Muscle of leg (tissue), 11 donors: Measurements from ENCODE around the gene PPM1H. TPM values are rescaled to one million over a fixed set of nuclear protein-coding genes. Genes with fewer than 3 reads are reported as not detected.
A peak's percentile ranks its signal among the peaks of the same experiment; 100 is the strongest.
"Not testable (repeated sequence)": the region's sequence is repeated elsewhere in the genome, so short reads cannot be mapped to it uniquely, and the experiment has no call there.

Experiments used
- DNase-seq: peaks from one replicate; pipeline ENCODE4 v3.0.0; 2013
- H3K27ac ChIP-seq: one replicate; pipeline ENCODE4 v1.5.1; 2013; ENCODE audit warnings: mild to moderate bottlenecking, low read length, control low read depth
- H3K27me3 ChIP-seq: one replicate; pipeline ENCODE4 v1.6.1; 2013; ENCODE audit warnings: low read length; ENCODE audit not compliant: control insufficient read depth, insufficient read depth
- H3K36me3 ChIP-seq: one replicate; pipeline ENCODE4 v1.6.1; 2013; ENCODE audit warnings: low read length; ENCODE audit not compliant: control insufficient read depth, insufficient read depth
- H3K4me1 ChIP-seq: one replicate; pipeline ENCODE4 v1.6.1; 2013; ENCODE audit warnings: low read length; ENCODE audit not compliant: control insufficient read depth, insufficient read depth
- H3K4me3 ChIP-seq: one replicate; pipeline ENCODE4 v1.5.1; 2013; ENCODE audit warnings: low read length, control low read depth
- H3K9me3 ChIP-seq: replicated peaks from 2 replicates; pipeline ENCODE4 v1.6.1; 2013; ENCODE audit warnings: low read depth, low read length; ENCODE audit not compliant: control insufficient read depth
- WGBS: methylation state at CpG from one replicate; pipeline ENCODE4 v1.1.5; 2013; ENCODE audit warnings: missing lambda C conversion rate; ENCODE audit not compliant: insufficient coverage; 5-methylcytosine and 5-hydroxymethylcytosine counted together
- polyA plus RNA-seq, 8 donors: library from polyadenylated mRNA; unstranded; fragments of 120-200 nt; gene quantifications; one replicate each; pipeline versions ENCODE4 v1.2.1 to v1.2.3, GENCODE V29; 2013; ENCODE audit warnings: inconsistent platforms in 1 of 8, low replicate concordance in 1 of 8; ENCODE audit not compliant: insufficient read length in 8 of 8, insufficient read depth in 1 of 8
- total RNA-seq: library from RNA; stranded (reverse); fragments of 120-200 nt; gene quantifications from one replicate; pipeline ENCODE4 v1.2.4, GENCODE V29; 2013

The PPM1H gene
- total and polyA plus RNA-seq, 9 donors, result 2.7 to 4.2 (median 3.4) TPM

- DNase-seq, result peak; percentile 59
- Histone ChIP-seq H3K4me1 (peaks cover 20% of the 10 kb centered on the region), H3K9me3 (no peaks in the 10 kb centered on the region), H3K27me3 (no peaks in the 10 kb centered on the region), H3K36me3 (no peaks in the 10 kb centered on the region), H3K4me3 (no peak overlapping the region), H3K27ac (no peak overlapping the region)
- 23% methylated on average over 3 of the region's 9 CpGs for WGBS
Observed at GRCh38 chr12:62763861-62764645, 170.9 kb downstream of the PPM1H start.

GRCh38 chr12:62763312-62763711 is 171.6 kb downstream of the PPM1H start:
- peaks cover 19% of the 10 kb centered on the region for H3K4me1 ChIP-seq
- H3K27ac ChIP-seq, result no peak overlapping the region
- WGBS, result 85% methylated on average over 2 of the region's 3 CpGs
- no peak for DNase-seq
- H3K27me3 ChIP-seq, result no peaks in the 10 kb centered on the region
- H3K36me3 ChIP-seq, result no peaks in the 10 kb centered on the region
- no peaks in the 10 kb centered on the region for H3K9me3 ChIP-seq
- H3K4me3 ChIP-seq, result no peak overlapping the region

- Histone ChIP-seq H3K27me3 (no peaks in the 10 kb centered on the region), H3K4me1 (peaks cover 19% of the 10 kb centered on the region), H3K4me3 (no peak overlapping the region), H3K36me3 (no peaks in the 10 kb centered on the region), H3K9me3 (no peaks in the 10 kb centered on the region), H3K27ac (peak overlapping the region; percentile 20)
- WGBS, result 49% methylated on average over 3 of the region's 3 CpGs
- DNase-seq, result peak; percentile 45
Observed at GRCh38 chr12:62762645-62763044, 172.3 kb downstream of the PPM1H start.

GRCh38 chr12:62761658-62762057 is 173.3 kb downstream of the PPM1H start:
- no peak for DNase-seq
- Histone ChIP-seq H3K4me1 (peaks cover 13% of the 10 kb centered on the region), H3K9me3 (no peaks in the 10 kb centered on the region), H3K27ac (no peak overlapping the region), H3K4me3 (no peak overlapping the region), H3K27me3 (no peaks in the 10 kb centered on the region), H3K36me3 (no peaks in the 10 kb centered on the region)
- 42% methylated on average over 3 of the region's 5 CpGs for WGBS

GRCh38 chr12:62760779-62761178 is 174.2 kb downstream of the PPM1H start:
- DNase-seq, result no peak
- no peaks in the 10 kb centered on the region for H3K27me3 ChIP-seq
- no peak overlapping the region for H3K27ac ChIP-seq
- no peaks in the 10 kb centered on the region for H3K36me3 ChIP-seq
- no peaks in the 10 kb centered on the region for H3K9me3 ChIP-seq
- no peak overlapping the region for H3K4me3 ChIP-seq
- WGBS, result no CpG with 5 or more reads among the region's 2 CpGs
- peaks cover 10% of the 10 kb centered on the region for H3K4me1 ChIP-seq

- not testable (repeated sequence) for H3K9me3 ChIP-seq, H3K27me3 ChIP-seq, H3K4me3 ChIP-seq, H3K27ac ChIP-seq, DNase-seq, H3K36me3 ChIP-seq
- peaks cover 10% of the 10 kb centered on the region for H3K4me1 ChIP-seq
- WGBS, result 88% methylated on average over 3 of the region's 3 CpGs
Observed at GRCh38 chr12:62760341-62760740, 174.6 kb downstream of the PPM1H start.

GRCh38 chr12:62758216-62758615 is 176.7 kb downstream of the PPM1H start:
- peaks cover 9% of the 10 kb centered on the region for H3K4me1 ChIP-seq
- no peaks in the 10 kb centered on the region for H3K9me3 ChIP-seq
- no peaks in the 10 kb centered on the region for H3K27me3 ChIP-seq
- no peaks in the 10 kb centered on the region for H3K36me3 ChIP-seq
- DNase-seq, result no peak
- WGBS, result no CpG with 5 or more reads among the region's 1 CpG
- no peak overlapping the region for H3K27ac ChIP-seq
- no peak overlapping the region for H3K4me3 ChIP-seq

- no peak overlapping the region for H3K27ac ChIP-seq
- peaks cover 7% of the 10 kb centered on the region for H3K4me1 ChIP-seq
- WGBS, result no CpG with 5 or more reads among the region's 2 CpGs
- H3K27me3 ChIP-seq, result no peaks in the 10 kb centered on the region
- H3K9me3 ChIP-seq, result no peaks in the 10 kb centered on the region
- no peak for DNase-seq
- no peak overlapping the region for H3K4me3 ChIP-seq
- no peaks in the 10 kb centered on the region for H3K36me3 ChIP-seq
Observed at GRCh38 chr12:62757048-62757447, 177.9 kb downstream of the PPM1H start.

- H3K27me3 ChIP-seq, result no peaks in the 10 kb centered on the region
- no peak overlapping the region for H3K27ac ChIP-seq
- no peak for DNase-seq
- no peaks in the 10 kb centered on the region for H3K9me3 ChIP-seq
- no peaks in the 10 kb centered on the region for H3K36me3 ChIP-seq
- WGBS, result 100% methylated on average over 2 of the region's 5 CpGs
- H3K4me1 ChIP-seq, result no peaks in the 10 kb centered on the region
- no peak overlapping the region for H3K4me3 ChIP-seq
Observed at GRCh38 chr12:62754706-62755105, 180.2 kb downstream of the PPM1H start.

- no peaks in the 10 kb centered on the region for H3K36me3 ChIP-seq
- H3K4me1 ChIP-seq, result no peaks in the 10 kb centered on the region
- no peak for DNase-seq
- H3K4me3 ChIP-seq, result no peak overlapping the region
- H3K27me3 ChIP-seq, result no peaks in the 10 kb centered on the region
- H3K27ac ChIP-seq, result no peak overlapping the region
- no peaks in the 10 kb centered on the region for H3K9me3 ChIP-seq
- WGBS, result 86% methylated on average over 1 of the region's 2 CpGs
Observed at GRCh38 chr12:62751810-62752155, 183.2 kb downstream of the PPM1H start.
